A549 (cell line): ENCODE results near the gene XAB2. TPM values are rescaled to one million over a fixed set of nuclear protein-coding genes. Genes with fewer than 3 reads are reported as not detected.

Experiments used
- ATAC-seq, 2 experiments: fragments of 200-7000 bp in 1 of 2; fragments of >200 bp in 1 of 2; cut with Nextera tagmentation in 1 of 2; cut with Tn5 transposase in 1 of 2; 3 replicates each; pipeline versions ENCODE4 v1.8.0 to v1.9.1; 2018 to 2020; ENCODE audit warnings: mild to moderate bottlenecking in 1 of 2, moderate library complexity in 1 of 2
- CTCF ChIA-PET: fragments of 300-600 bp; sonication (Branson Sonifier 250); formaldehyde crosslinking; extraction: SDS; loops from one replicate; lab custom pipeline; 2021; ENCODE audit warnings: antibody characterized with exemption, inconsistent platforms; lab: Yijun Ruan, JAX
- POLR2A ChIA-PET: fragments of 350-600 bp; formaldehyde crosslinking; extraction: SDS; loops from one replicate; lab custom pipeline; 2021; ENCODE audit warnings: antibody characterized with exemption, inconsistent platforms; lab: Yijun Ruan, JAX
- DNase-seq, 2 experiments: peaks; one replicate each; pipeline versions ENCODE4 v3.0.0 to v3.0.0-alpha.2; 2011 to 2016; ENCODE audit warnings: low read depth in 1 of 2, low spot score in 1 of 2
- FAIRE-seq: peaks from 2 replicates; lab custom pipeline; 2011; peaks lifted over from hg19 to GRCh38; lab: Jason Lieb, UNC
- H3K27ac ChIP-seq, 2 experiments: fragments of >200 bp; sonication (Bioruptor Twin); formaldehyde crosslinking; 3 replicates each; pipeline ENCODE4 v1.5.1; 2016 to 2017
- H3K4me1 ChIP-seq: fragments of >200 bp; sonication (Bioruptor Twin); formaldehyde crosslinking; 3 replicates; pipeline ENCODE4 v1.6.1; 2016
- H3K4me2 ChIP-seq: fragments of >200 bp; sonication (Bioruptor Twin); formaldehyde crosslinking; 3 replicates; pipeline ENCODE4 v1.6.1; 2016
- H3K4me3 ChIP-seq: fragments of >200 bp; sonication (Bioruptor Twin); formaldehyde crosslinking; 3 replicates; pipeline ENCODE4 v1.5.1; 2016
- H3K9me3 ChIP-seq: fragments of >200 bp; sonication (Bioruptor Twin); formaldehyde crosslinking; 3 replicates; pipeline ENCODE4 v1.6.1; 2016
- BHLHE40 ChIP-seq: IDR thresholded peaks from 2 replicates; pipeline ENCODE4 v1.6.1; 2012; ENCODE audit warnings: low read depth, low read length, inconsistent platforms
- CBX2 ChIP-seq: fragments of 200-600 bp; sonication (generic); IDR thresholded peaks from 2 replicates; pipeline ENCODE4 v1.6.1; 2016; ENCODE audit warnings: low read depth, mild to moderate bottlenecking, borderline replicate concordance
- CHD4 ChIP-seq: fragments of 200-600 bp; sonication (generic); IDR thresholded peaks from 2 replicates; pipeline ENCODE4 v1.6.1; 2016; ENCODE audit warnings: antibody characterized with exemption, mild to moderate bottlenecking, borderline replicate concordance
- EHF ChIP-seq: fragments of 250-450 bp; sonication (Bioruptor Pico); IDR thresholded peaks from 2 replicates; pipeline ENCODE4 v1.5.0; 2020; ENCODE audit warnings: mild to moderate bottlenecking
- EHMT2 ChIP-seq: fragments of 200-600 bp; sonication (generic); IDR thresholded peaks from 2 replicates; pipeline ENCODE4 v1.6.1; 2016; ENCODE audit warnings: antibody characterized with exemption, low read depth, mild to moderate bottlenecking, moderate library complexity
- FOXS1 ChIP-seq: fragments of 250-450 bp; sonication (Bioruptor Pico); IDR thresholded peaks from 2 replicates; pipeline ENCODE4 v1.5.0; 2020; ENCODE audit warnings: mild to moderate bottlenecking, moderate library complexity
- HDAC2 ChIP-seq: fragments of 200-600 bp; sonication (generic); IDR thresholded peaks from 2 replicates; pipeline ENCODE4 v1.6.1; 2016
- HOXB13 ChIP-seq: fragments of 250-450 bp; sonication (Bioruptor Pico); IDR thresholded peaks from 2 replicates; pipeline ENCODE4 v1.5.0; 2020; ENCODE audit warnings: low read depth, mild to moderate bottlenecking, moderate library complexity
- MAX ChIP-seq: IDR thresholded peaks from 2 replicates; pipeline ENCODE4 v1.6.1; 2012
- MAZ ChIP-seq: fragments of 150-350 bp; IDR thresholded peaks from 2 replicates; pipeline ENCODE4 v1.6.1; 2014; ENCODE audit warnings: antibody characterized with exemption, low read depth, low read length, borderline replicate concordance
- PHF8 ChIP-seq: fragments of 200-600 bp; sonication (generic); IDR thresholded peaks from 2 replicates; pipeline ENCODE4 v1.6.1; 2016; ENCODE audit warnings: low read depth, mild to moderate bottlenecking, antibody characterized with exemption, moderate library complexity, borderline replicate concordance
- POLR2A ChIP-seq: IDR thresholded peaks from 2 replicates; pipeline ENCODE4 v1.6.1; 2012; ENCODE audit warnings: mild to moderate bottlenecking, low read length
- POLR2AphosphoS2 ChIP-seq: conservative IDR thresholded peaks from 2 replicates; pipeline ENCODE4 v1.6.1; 2012; ENCODE audit warnings: low read length, improper control_type of control experiment, inconsistent platforms
- RARB ChIP-seq: fragments of 250-450 bp; sonication (Bioruptor Pico); IDR thresholded peaks from 2 replicates; pipeline ENCODE4 v1.8.0; 2021; ENCODE audit warnings: mild to moderate bottlenecking, moderate library complexity
- RCOR1 ChIP-seq: fragments of 150-350 bp; IDR thresholded peaks from 2 replicates; pipeline ENCODE4 v1.6.1; 2014; ENCODE audit warnings: antibody characterized with exemption, low read length, low read depth
- TFCP2L1 ChIP-seq: fragments of 250-450 bp; sonication (Bioruptor Pico); IDR thresholded peaks from 2 replicates; pipeline ENCODE4 v1.5.0; 2021; ENCODE audit warnings: mild to moderate bottlenecking
- ZC3H11A ChIP-seq: fragments of 450-650 bp; IDR thresholded peaks from 2 replicates; pipeline ENCODE4 v1.6.1; 2014; ENCODE audit warnings: antibody characterized with exemption, mild to moderate bottlenecking
- ZFP36 ChIP-seq: fragments of 450-650 bp; IDR thresholded peaks from 2 replicates; pipeline ENCODE4 v1.6.1; 2014; ENCODE audit warnings: borderline replicate concordance; ENCODE audit not compliant: partially characterized antibody
- ZNF302 ChIP-seq: fragments of 250-450 bp; sonication (Bioruptor Pico); IDR thresholded peaks from 2 replicates; pipeline ENCODE4 v1.9.0; 2021; ENCODE audit warnings: inconsistent platforms, mild to moderate bottlenecking, moderate library complexity
- ZSCAN20 ChIP-seq: fragments of 250-450 bp; sonication (Bioruptor Pico); IDR thresholded peaks from 2 replicates; pipeline ENCODE4 v1.8.0; 2022; ENCODE audit warnings: mild to moderate bottlenecking, moderate library complexity
- WGBS: methylation state at CpG from one replicate; pipeline ENCODE4 v1.1.6; 2017; ENCODE audit errors: missing lambda C conversion rate; 5-methylcytosine and 5-hydroxymethylcytosine counted together
- polyA plus RNA-seq, 4 experiments: library from polyadenylated mRNA; depleted of rRNA in 3 of 4; stranded (reverse); fragments of >200 nt; fragmentation: RNase III in 1 of 4; extraction: RNeasy Plus Mini Kit Qiagen cat#74134 plus additional on column Dnase treatment in 1 of 4; gene quantifications; 2 replicates in 3 of 4; 3 replicates in 1 of 4; pipeline ENCODE4 v1.2.3, GENCODE V29; 2011 to 2017
- TF ChIP-seq, protein P1 (sequence below): fragments of 250-450 bp; sonication (Bioruptor Pico); IDR thresholded peaks from 2 replicates; pipeline ENCODE4 v1.5.0; 2021; ENCODE audit warnings: mild to moderate bottlenecking, moderate library complexity, borderline replicate concordance
- TF ChIP-seq, protein P2 (sequence below): fragments of 450-650 bp; IDR thresholded peaks from 2 replicates; pipeline ENCODE4 v1.6.1; 2014; ENCODE audit warnings: antibody characterized with exemption
- TF ChIP-seq, protein P3 (sequence below): fragments of 150-350 bp; IDR thresholded peaks from 2 replicates; pipeline ENCODE4 v1.6.1; 2014; ENCODE audit warnings: low read depth, mild to moderate bottlenecking, low read length
- TF ChIP-seq, protein P4 (sequence below): fragments of 200-600 bp; sonication (generic); IDR thresholded peaks from 2 replicates; pipeline ENCODE4 v1.6.1; 2016; ENCODE audit warnings: antibody characterized with exemption, mild to moderate bottlenecking, moderate library complexity

The XAB2 gene
- polyA plus RNA-seq, 2 of the 4 experiments (the other 2 are of a cell fraction), result 15.0 to 21.2 TPM

DNA sequence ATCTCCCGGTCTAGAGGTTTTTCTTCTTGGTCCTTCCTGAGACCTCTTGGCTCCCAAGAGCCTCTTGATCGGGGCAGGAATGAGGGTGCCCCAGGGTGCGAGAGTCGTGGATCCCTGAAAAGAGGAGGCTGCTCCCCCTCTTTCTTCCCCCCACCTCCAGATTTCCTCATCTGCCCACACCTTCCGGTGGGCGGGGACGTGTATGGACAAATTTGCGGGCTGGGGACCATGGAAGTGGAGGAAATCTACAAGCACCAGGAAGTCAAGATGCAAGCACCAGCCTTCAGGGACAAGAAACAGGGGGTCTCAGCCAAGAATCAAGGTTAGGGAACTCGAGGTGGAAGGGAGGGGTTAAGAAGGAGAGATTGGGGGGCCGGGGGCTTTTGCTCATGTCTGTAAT, 47.5 kb upstream of the XAB2 start, which contains the start of gene MCEMP1:
Gene MCEMP1 (plus strand): TSS at position 237 of the 400 bp plus-strand sequence. CDS start 31 bp downstream, at position 268.
- ATAC-seq, result no peak
- peaks cover 7% of the 10 kb centered on the region; the same call in 2 of the 3 replicates for H3K4me1 ChIP-seq
- peaks cover 5% of the 10 kb centered on the region; the same call in 1 of the 3 replicates for H3K9me3 ChIP-seq
- WGBS, result 32% methylated on average over 7 of the region's 10 CpGs
- FAIRE-seq, result no peak
- TF ChIP-seq, protein P1, sequence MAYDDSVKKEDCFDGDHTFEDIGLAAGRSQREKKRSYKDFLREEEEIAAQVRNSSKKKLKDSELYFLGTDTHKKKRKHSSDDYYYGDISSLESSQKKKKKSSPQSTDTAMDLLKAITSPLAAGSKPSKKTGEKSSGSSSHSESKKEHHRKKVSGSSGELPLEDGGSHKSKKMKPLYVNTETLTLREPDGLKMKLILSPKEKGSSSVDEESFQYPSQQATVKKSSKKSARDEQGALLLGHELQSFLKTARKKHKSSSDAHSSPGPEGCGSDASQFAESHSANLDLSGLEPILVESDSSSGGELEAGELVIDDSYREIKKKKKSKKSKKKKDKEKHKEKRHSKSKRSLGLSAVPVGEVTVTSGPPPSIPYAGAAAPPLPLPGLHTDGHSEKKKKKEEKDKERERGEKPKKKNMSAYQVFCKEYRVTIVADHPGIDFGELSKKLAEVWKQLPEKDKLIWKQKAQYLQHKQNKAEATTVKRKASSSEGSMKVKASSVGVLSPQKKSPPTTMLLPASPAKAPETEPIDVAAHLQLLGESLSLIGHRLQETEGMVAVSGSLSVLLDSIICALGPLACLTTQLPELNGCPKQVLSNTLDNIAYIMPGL (CRISPR knock-in tag), result no peak
- no peak for TF ChIP-seq PHF8
- no peak for TF ChIP-seq EHMT2
- TF ChIP-seq, protein P2, sequence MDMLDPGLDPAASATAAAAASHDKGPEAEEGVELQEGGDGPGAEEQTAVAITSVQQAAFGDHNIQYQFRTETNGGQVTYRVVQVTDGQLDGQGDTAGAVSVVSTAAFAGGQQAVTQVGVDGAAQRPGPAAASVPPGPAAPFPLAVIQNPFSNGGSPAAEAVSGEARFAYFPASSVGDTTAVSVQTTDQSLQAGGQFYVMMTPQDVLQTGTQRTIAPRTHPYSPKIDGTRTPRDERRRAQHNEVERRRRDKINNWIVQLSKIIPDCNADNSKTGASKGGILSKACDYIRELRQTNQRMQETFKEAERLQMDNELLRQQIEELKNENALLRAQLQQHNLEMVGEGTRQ, result no peak
- TF ChIP-seq TFCP2L1, result no peak
- no peak for TF ChIP-seq BHLHE40
- TF ChIP-seq CBX2, result no peak
- TF ChIP-seq, protein P3, sequence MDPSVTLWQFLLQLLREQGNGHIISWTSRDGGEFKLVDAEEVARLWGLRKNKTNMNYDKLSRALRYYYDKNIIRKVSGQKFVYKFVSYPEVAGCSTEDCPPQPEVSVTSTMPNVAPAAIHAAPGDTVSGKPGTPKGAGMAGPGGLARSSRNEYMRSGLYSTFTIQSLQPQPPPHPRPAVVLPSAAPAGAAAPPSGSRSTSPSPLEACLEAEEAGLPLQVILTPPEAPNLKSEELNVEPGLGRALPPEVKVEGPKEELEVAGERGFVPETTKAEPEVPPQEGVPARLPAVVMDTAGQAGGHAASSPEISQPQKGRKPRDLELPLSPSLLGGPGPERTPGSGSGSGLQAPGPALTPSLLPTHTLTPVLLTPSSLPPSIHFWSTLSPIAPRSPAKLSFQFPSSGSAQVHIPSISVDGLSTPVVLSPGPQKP, result no peak
- no peak for TF ChIP-seq HOXB13 (CRISPR knock-in tag)
- no peak for TF ChIP-seq ZFP36
- no peak for TF ChIP-seq RARB (CRISPR knock-in tag)
- POLR2A ChIA-PET, result no interaction called here
- H3K27ac ChIP-seq, result no peak within 1 kb of the TSS
- H3K4me2 ChIP-seq, result no peak within 1 kb of the TSS
- no peak for DNase-seq
- no peak within 1 kb of the TSS for H3K4me3 ChIP-seq
- CTCF ChIA-PET, result interaction anchor here (1.9 kb wide), 1 partner anchor 109 kb away, joined by 7 read pairs; no protein-coding TSS in a partner anchor

DNA sequence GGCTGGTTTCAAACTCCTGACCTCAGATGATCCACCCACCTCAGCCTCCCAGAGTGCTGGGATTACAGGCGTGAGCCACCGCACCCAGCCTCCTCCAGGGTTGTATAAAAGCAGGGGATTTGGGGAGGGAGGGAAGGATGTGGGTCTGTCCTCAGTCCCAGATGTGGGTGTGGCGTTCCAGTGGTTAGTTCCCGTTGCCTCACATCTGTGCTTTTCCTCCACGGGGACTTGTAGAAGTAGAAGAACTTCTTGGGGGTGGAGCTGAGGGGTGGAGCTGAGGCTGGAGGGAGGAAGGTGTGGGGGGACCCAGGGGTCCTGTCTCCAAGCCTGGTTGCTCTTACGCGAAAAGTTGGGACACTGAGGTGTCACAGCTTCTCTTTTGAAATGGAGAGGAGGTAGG, 47.0 kb upstream of the XAB2 start:
- H3K9me3 ChIP-seq, result peaks cover 5% of the 10 kb centered on the region; the same call in 1 of the 3 replicates
- ChIA-PET CTCF (interaction anchor here (1.9 kb wide), 1 partner anchor 108 kb away, joined by 7 read pairs; no protein-coding TSS in a partner anchor), POLR2A (no interaction called here)
- H3K4me3 ChIP-seq, result no peak overlapping the region
- WGBS, result 50% methylated on average over 6 of the region's 7 CpGs
- no peak overlapping the region for H3K27ac ChIP-seq
- no peak for TF ChIP-seq RCOR1
- TF ChIP-seq, protein P1 (CRISPR knock-in tag), result no peak
- TF ChIP-seq EHF (CRISPR knock-in tag), result no peak
- TF ChIP-seq HDAC2, result no peak
- TF ChIP-seq ZSCAN20 (CRISPR knock-in tag), result no peak
- TF ChIP-seq CHD4, result no peak
- no peak for TF ChIP-seq POLR2AphosphoS2
- TF ChIP-seq, protein P4, sequence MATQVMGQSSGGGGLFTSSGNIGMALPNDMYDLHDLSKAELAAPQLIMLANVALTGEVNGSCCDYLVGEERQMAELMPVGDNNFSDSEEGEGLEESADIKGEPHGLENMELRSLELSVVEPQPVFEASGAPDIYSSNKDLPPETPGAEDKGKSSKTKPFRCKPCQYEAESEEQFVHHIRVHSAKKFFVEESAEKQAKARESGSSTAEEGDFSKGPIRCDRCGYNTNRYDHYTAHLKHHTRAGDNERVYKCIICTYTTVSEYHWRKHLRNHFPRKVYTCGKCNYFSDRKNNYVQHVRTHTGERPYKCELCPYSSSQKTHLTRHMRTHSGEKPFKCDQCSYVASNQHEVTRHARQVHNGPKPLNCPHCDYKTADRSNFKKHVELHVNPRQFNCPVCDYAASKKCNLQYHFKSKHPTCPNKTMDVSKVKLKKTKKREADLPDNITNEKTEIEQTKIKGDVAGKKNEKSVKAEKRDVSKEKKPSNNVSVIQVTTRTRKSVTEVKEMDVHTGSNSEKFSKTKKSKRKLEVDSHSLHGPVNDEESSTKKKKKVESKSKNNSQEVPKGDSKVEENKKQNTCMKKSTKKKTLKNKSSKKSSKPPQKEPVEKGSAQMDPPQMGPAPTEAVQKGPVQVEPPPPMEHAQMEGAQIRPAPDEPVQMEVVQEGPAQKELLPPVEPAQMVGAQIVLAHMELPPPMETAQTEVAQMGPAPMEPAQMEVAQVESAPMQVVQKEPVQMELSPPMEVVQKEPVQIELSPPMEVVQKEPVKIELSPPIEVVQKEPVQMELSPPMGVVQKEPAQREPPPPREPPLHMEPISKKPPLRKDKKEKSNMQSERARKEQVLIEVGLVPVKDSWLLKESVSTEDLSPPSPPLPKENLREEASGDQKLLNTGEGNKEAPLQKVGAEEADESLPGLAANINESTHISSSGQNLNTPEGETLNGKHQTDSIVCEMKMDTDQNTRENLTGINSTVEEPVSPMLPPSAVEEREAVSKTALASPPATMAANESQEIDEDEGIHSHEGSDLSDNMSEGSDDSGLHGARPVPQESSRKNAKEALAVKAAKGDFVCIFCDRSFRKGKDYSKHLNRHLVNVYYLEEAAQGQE, result no peak
- no peak for TF ChIP-seq POLR2A
- TF ChIP-seq, protein P3, result no peak
- no peak for TF ChIP-seq MAX
- no peak for TF ChIP-seq BHLHE40
- no peak for TF ChIP-seq ZC3H11A
- TF ChIP-seq FOXS1 (CRISPR knock-in tag), result no peak
- TF ChIP-seq, protein P2, result no peak
- TF ChIP-seq MAZ, result no peak
- no peak for TF ChIP-seq ZNF302 (CRISPR knock-in tag)
- DNase-seq (no peak), ATAC-seq (no peak), FAIRE-seq (no peak)
- H3K4me2 ChIP-seq, result no peak overlapping the region
- peaks cover 6% of the 10 kb centered on the region; the same call in 1 of the 3 replicates for H3K4me1 ChIP-seq
